Fibroblast of skin of right quadriceps (primary cell): ENCODE data around the gene SUGCT.
"Not testable (repeated sequence)": the region's sequence is repeated elsewhere in the genome, so short reads cannot be mapped to it uniquely, and the experiment has no call there.

Experiments used
- DNase-seq: peaks from one replicate; pipeline ENCODE4 v3.0.0-alpha.2; 2013

Gene SUGCT

DNA sequence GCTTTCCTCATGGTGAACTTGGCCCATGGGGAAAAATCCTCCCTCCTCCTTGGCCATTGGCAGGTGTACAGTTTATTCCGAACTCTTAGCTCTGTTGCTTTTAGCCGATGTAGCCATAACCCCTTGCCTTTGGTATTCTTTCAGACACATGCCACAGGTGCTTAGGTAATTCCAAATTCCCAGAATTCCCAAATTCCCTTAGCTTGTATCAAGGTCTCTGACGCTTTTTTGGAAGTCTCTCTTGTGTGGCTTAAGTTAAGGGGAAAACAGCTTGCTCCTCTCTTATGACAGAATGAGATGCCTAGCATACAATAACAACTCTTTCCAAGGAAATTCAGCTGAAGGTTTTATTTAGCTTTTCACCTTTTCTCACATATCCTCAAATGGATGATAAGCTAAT is 68.0 kb downstream of the SUGCT start:
- no peak for DNase-seq

DNA sequence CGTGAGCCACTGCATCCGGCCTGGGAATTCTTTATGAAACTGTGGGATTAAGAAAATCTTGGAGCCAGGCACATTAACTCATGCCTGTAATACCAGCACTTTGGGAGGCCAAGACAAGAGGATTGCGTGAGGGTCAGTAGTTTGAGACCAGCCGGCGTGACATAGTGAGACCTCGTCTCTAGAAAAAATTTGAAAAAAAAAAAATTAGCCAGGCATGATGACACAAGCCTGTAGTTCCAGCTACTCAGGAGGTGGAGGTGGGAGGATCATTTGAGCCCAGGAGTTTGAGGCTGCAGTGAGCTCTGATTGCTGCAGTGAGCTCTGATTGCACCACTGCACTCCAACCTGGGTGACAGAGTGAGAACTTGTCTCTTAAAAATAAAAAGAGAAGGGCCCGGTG is 69.8 kb downstream of the SUGCT start:
- DNase-seq = no peak

DNA sequence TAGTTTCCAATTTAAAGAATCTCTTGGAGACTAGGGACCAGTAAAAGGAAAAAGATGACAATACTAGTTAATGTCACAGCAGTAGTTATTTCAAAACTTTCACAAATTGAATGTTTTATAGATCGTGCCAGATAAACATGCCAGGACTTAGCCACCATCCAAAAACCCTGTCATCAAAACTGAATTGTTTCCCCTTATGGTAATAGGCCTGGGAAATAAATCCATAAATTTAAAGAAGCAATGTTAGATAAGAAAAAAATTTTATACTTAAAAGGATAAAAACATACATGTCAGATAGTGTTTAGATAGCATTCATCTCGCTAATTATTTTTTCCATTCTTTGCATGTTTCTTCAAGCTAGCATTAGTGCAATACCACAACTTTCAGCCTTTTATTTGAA is 71.2 kb downstream of the SUGCT start:
- DNase-seq = no peak

GRCh38 chr7:40211276-40212003 is 76.6 kb downstream of the SUGCT start:
- peak; percentile 74 for DNase-seq

DNA sequence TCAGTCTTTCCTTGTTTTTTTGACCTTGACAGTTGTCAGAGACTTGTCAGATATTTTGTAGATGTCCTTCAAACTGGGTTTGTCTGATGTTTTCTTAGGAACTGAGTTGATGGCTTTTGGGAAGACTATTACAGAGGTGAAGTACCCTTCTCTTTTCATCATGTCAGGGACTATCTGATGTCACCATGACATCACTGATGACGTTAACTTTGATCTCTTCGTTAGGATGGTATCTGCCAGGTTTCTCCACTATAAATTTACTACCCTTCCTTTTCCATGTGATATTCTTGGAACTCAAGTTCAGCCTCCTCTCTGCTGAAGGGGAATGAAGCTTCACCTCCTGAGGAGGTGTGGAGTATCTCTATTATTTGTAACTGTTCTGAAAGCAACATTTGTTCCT is 78.5 kb downstream of the SUGCT start:
- DNase-seq = no peak

DNA sequence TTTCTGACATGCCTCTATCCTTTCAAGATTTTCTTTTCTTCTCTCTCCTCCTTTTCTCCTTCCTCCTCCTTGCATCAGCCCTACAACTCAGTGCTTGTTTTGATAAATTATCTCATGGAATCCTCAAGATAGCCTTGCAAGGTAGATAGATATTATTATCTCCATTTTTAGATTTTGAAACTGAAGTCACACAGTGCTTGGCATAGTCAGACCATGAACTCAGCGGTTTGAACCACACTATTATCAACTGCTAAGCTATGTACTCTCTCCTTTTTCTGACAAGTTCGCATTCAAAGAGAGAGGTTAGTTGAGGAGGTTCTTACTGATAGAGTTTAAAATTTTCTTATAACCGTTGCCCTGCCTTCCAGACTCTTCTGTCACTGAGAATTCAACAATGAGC is 79.1 kb downstream of the SUGCT start:
- no peak for DNase-seq

GRCh38 chr7:40218612-40219011 is 83.8 kb downstream of the SUGCT start:
- DNase-seq = not testable (repeated sequence)

GRCh38 chr7:40219917-40220316 is 85.1 kb downstream of the SUGCT start:
- DNase-seq = peak; percentile 91

GRCh38 chr7:40220421-40220911 is 85.7 kb downstream of the SUGCT start:
- DNase-seq = peak; percentile 72

GRCh38 chr7:40221836-40222235 is 87.0 kb downstream of the SUGCT start:
- DNase-seq = peak; percentile 96

DNA sequence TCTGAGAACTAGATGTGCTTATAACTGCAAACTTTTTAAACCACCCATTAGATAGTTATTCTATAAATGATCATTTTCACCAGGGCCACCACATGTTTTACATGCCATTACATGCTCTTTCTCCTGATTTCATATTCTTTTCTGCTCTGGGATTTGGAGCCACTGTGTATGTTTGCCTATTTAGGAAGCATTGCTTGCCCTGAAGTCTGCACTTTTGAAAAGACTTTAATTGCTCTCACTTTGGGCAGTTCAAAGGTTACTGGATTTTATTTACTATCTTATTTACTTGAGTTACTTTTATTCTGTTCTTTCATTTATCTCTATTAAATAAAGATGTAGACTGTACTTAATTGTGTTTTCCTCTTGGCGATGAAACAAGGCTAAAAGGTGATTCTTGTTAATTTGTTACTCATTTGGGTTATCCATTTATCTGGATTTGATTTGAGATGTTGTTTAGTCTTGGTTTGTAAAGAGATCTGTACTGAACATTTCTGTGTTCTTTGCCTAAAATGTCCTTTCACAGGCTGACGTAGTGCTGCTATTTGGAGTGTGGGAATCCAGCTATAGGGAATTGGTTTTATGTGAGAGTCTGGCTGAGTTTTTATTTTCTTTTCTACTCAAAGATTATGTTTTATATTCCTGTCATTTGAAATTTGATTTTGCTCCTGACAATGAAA is 88.8 kb downstream of the SUGCT start:
- DNase-seq = peak; percentile 14

GRCh38 chr7:40230101-40230500 is 95.3 kb downstream of the SUGCT start:
- no peak for DNase-seq

GRCh38 chr7:40231796-40232195 is 97.0 kb downstream of the SUGCT start:
- DNase-seq = no peak

GRCh38 chr7:40232242-40232893 is 97.6 kb downstream of the SUGCT start:
- peak; percentile 74 for DNase-seq

DNA sequence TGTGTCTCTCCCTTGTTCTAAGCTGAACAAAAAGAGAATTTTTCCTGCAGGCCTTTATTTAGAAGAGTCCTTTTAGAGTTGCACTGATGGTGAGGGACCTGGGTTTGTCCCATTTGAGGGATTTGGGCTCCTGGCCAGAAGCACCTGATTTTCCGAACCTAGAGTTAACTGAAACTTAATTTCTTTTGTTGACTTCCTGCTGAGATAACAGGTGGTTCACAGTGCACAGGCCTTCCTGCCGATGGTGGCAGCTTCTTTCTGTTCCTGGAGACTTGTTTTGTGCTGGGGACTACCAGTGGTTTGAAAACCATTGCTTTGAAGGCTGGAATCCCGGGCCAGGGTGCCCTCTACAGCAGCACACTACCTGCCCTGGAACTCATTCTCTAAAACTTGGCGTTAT is 99.2 kb downstream of the SUGCT start:
- no peak for DNase-seq

GRCh38 chr7:40234666-40235065 is 99.9 kb downstream of the SUGCT start:
- DNase-seq = no peak

DNA sequence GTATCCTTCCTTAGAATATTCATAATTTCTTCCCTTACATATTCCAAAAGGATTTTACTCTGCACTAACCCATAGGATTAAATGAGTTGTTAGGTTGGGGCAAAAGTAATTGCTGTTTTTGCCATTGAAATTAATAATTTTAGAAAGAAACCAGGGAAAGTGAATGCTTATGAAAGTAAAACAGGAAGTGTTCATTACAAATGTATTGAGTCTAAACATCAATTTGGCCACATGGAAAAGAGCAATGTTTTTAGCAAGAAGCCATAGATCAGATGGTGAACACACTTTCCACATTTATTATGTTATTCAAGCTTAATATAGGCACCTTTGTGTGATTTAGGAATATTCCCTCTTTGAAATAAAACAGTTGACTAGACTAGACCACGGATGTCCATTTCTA is 102.9 kb downstream of the SUGCT start:
- no peak for DNase-seq

GRCh38 chr7:40239755-40240303 is 105.0 kb downstream of the SUGCT start:
- no peak for DNase-seq

DNA sequence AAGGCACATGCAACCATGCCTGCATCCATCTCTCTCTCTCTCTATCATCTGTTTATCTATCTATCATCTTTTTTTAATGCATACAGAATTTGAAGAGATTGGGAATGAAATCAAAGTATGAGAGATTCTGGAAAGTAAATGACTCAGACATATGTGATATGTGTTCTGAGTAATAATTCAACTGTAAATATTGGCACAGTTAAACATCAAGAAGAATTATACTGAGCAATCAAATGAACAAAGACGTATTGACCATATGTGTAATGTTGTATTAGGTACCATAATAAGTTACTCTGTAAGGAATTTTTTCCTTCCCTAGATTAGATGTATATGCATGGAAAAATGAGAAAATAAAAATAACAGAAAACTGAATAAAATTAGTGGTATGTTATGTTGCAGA is 108.3 kb downstream of the SUGCT start:
- DNase-seq = no peak

DNA sequence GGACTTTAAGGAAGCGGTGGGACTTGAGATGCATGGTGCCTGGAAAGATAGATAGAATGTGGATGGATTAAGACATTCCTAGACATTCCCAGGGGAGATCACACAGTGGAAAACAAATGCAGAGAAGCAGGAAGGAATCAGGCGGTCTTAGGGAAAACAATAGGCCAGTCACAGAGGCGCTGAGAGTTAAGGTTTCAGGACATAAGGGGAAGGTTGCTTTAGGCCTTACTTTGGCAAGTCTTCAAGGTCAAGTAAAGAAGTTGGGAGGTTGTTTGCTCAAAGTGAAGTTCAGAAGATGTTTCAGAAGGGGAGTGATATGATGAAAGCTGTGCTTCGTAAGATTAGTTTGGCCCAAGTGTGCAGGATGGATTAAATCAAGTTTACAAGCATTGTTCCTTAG is 109.4 kb downstream of the SUGCT start:
- DNase-seq = no peak

DNA sequence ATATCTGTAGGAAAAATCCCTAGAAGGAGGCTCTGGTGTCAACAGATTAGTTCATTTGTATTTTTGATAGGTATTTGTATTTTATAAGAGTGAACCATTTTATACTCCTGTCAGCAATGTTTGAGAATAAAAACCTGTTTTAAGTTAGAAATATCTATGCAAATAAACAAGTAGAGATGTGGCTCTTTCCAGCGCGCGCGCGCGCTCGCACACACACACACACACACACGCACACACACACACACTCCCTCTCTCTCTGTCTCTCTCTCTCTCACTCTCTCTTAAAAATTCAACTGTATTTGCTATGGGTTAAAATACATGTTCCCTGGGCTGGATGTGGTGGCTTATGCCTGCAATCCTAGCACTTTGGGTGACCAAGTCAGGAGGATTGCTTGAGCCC is 113.9 kb downstream of the SUGCT start:
- no peak for DNase-seq

- not testable (repeated sequence) for DNase-seq
Measured at GRCh38 chr7:40253444-40253843, 118.6 kb downstream of the SUGCT start.

GRCh38 chr7:40263752-40264390 is 129.1 kb downstream of the SUGCT start:
- no peak for DNase-seq
